Ammon's horn (tissue), 1 donor: ENCODE measurements around the gene PRRT1.
"Not testable (repeated sequence)": the region's sequence is repeated elsewhere in the genome, so short reads cannot be mapped to it uniquely, and the experiment has no call there.

Experiments
- DNase-seq: peaks from one replicate; pipeline ENCODE4 v3.0.0-alpha.2; 2016; ENCODE audit warnings: low spot score

Gene PRRT1

DNA sequence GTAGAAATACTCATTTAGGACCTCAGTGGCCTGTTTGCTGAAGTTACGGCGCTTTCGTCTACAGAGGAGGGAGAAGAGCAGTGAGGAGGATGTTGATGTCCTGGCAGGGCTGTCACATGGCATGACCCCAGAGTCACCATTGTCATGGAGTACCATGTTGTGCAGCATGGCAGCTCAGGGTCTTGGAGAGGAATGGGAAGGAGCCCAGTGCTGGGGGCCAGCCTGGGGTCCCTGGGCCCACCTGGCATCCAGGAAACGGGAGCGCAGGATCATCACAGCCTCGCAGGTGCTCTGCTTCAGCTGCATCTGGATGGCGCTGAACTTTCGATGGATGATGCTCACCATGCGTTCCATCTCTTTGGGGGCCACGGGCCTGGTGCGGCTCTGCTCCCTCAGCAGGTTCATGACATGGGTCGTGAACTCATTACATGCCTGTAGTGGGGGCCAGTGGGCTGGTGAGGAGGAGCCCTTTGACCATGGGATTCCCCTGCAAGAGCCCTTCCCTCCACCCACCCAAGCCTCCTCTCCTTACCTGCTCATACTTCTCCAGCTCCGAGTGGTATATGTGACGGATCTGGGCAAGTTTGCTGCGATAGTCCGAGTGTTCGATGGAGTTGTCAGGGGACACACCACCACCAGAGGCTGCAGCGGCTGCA is 36.1 kb upstream of the PRRT1 start:
- not testable (repeated sequence) for DNase-seq

- no peak for DNase-seq
Observed at GRCh38 chr6:32187009-32187709, 35.4 kb upstream of the PRRT1 start.

GRCh38 chr6:32186151-32186840 is 34.6 kb upstream of the PRRT1 start:
- not testable (repeated sequence) for DNase-seq

- DNase-seq, result not testable (repeated sequence)
Observed at GRCh38 chr6:32185681-32186131, 34.0 kb upstream of the PRRT1 start.

- no peak for DNase-seq
Observed at GRCh38 chr6:32184084-32184640, 32.4 kb upstream of the PRRT1 start, which contains the start of gene AGER. TSS of gene AGER (minus strand) at chr6:32184253. CDS start at chr6:32184222, 31 bp downstream.

DNA sequence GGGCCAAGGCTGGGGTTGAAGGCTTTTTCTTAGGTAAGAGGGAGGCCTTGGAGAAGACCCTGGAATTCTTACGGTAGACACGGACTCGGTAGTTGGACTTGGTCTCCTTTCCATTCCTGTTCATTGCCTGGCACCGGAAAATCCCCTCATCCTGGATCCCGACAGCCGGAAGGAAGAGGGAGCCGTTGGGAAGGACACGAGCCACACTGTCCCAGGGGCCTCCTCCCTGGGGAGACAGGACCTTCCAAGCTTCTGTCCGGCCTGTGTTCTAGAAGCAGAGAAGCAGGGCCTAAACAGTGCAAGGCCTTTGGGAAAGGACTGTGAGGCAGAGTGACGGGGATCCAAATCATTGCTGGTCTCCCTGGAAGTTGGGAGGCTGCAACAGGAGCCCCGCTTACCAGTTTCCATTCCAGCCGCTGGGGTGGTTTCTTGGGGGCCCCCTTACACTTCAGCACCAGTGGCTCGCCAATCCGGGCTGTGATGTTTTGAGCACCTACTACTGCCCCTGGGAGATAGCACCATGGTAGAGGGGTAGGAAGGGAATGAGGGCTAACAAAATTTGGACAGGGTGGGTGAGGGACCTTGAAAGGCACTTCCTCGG is 31.8 kb upstream of the PRRT1 start:
- no peak for DNase-seq

DNA sequence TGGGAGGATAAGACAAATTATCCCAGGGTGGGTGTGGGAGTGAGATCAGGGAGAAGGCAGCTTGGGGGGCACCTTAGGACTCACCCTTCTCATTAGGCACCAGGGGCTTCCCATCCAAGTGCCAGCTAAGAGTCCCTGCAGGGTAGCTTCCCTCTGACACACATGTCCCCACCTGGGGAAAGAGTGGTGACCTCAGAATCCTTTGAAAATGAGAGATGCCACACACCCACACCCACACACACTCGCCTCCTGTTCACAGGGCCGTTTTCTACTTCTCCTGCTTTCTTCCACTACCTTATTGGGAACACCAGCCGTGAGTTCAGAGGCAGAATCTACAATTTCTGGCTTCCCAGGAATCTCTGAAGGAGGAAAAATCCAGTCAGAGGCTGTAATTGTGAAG is 31.3 kb upstream of the PRRT1 start:
- no peak for DNase-seq

DNA sequence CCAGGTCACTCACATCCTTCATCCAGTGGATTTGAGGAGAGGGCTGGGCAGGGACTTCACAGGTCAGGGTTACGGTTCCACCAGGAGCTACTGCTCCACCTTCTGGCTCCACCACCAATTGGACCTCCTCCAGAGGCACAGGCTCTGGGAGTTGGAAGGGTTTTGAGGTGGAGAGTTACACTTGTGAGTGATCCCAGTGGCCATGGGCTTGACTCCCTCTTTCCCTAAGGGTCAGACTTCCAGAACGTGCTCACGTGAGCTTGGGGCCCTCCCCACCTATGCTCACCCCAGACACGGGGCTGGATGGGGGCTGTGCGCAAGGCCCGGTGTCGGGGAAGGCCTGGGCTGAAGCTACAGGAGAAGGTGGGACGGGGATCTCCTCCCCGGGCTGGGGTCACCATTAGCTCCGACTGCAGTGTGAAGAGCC is 30.8 kb upstream of the PRRT1 start:
- DNase-seq, result no peak

GRCh38 chr6:32181915-32182529 is 30.3 kb upstream of the PRRT1 start:
- DNase-seq, result no peak

DNA sequence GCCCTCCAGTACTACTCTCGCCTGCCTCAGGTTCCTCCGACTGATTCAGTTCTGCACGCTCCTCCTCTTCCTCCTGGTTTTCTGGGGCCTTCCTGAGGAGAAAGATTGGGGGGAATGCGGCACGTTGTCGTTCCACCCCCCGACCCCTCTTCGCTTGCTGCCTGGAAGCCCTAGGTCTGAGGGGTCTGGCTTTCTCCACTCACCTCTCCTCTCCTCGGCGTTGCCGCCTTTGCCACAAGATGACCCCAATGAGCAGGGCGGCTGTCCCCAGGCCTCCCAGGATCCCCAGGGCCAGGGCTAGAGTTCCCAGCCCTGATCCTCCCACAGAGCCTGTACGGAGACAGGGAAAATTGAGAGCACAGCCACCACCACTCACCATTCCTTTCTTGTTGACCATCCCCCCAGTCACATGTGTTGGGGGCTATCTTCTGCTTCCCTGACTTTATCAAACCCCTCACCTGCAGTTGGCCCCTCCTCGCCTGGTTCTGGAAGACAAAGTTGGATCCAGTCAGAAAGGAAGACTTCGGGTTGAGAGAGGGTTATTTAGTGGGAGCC is 29.5 kb upstream of the PRRT1 start:
- DNase-seq, result no peak

- no peak for DNase-seq
Observed at GRCh38 chr6:32179766-32180405, 28.1 kb upstream of the PRRT1 start.

DNA sequence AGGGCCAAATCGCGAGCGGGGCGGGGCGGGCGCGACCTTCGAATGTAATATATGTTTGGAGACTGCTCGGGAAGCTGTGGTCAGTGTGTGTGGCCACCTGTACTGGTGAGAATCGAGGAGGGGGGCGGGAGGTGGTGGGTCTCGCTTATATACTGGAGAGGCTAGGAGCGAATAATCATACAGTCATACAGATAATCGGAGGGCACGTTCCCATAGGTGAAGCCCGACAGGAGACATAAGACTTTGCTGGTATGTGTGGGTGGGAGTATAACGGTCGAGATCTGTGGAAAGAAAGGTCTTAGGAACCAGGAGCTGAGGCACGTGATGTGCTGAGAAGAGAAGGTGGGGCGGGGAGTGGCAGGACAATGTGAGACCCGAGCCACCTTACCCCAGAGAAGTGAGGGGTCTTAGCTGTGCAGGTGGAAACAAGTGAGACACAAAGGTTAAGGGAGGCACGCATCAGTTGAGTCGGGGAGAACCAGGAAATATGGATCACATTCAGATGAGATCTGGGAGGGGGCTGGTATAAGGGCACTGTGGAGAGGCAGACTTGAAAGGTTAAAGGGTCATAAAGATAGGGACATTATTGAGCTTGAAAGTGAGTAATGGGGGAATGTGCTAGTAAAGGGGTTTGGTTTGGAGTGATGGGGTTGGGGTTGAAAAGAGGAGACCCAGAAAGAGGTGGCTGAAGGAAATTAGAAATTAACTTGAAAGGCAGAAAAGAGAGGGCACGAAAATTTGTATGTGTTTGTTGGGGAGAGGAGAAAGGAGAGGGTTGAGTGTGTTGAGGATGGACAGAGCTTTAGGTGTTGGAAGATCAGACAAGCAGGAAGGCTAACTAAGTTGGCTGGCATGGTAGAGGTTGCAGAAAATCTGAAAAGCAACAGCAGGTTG is 27.1 kb upstream of the PRRT1 start:
- no peak for DNase-seq

GRCh38 chr6:32177788-32178546 is 26.2 kb upstream of the PRRT1 start, which contains the start of gene RNF5:
TSS of gene RNF5 (plus strand) at chr6:32178405. CDS start at chr6:32178512, 107 bp downstream.
- peak; percentile 100 for DNase-seq

DNA sequence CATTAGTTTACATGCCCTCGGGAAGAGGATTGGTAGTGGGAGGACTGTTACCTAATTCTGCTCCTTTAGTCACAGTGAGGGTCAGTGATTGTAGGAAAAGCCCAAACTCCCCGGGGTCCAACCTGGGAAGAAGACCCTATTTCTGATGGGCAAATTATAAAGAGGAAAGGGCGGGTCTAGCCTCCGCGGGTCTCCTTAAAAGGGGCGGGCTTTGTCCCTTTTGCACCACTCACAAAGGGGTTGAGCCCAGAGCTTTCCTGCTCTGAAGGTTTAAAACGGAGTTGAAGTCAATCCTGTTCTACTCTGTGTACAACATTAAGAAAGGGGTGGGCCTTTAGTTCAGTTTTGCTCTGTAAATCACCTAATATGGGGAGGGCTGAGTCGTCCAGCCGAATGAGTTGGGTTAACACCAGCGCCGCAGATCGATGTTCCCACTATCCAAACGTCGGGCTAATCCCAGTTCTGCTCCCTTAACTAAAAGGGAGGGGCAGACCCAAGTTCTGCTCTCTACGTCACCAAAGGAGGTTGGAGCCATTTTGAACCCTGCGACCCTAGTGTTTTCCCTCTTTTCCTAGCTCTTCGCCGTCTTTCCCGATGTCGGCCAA is 25.5 kb upstream of the PRRT1 start:
- DNase-seq, result no peak

- no peak for DNase-seq
Observed at GRCh38 chr6:32176476-32177182, 24.9 kb upstream of the PRRT1 start.

DNA sequence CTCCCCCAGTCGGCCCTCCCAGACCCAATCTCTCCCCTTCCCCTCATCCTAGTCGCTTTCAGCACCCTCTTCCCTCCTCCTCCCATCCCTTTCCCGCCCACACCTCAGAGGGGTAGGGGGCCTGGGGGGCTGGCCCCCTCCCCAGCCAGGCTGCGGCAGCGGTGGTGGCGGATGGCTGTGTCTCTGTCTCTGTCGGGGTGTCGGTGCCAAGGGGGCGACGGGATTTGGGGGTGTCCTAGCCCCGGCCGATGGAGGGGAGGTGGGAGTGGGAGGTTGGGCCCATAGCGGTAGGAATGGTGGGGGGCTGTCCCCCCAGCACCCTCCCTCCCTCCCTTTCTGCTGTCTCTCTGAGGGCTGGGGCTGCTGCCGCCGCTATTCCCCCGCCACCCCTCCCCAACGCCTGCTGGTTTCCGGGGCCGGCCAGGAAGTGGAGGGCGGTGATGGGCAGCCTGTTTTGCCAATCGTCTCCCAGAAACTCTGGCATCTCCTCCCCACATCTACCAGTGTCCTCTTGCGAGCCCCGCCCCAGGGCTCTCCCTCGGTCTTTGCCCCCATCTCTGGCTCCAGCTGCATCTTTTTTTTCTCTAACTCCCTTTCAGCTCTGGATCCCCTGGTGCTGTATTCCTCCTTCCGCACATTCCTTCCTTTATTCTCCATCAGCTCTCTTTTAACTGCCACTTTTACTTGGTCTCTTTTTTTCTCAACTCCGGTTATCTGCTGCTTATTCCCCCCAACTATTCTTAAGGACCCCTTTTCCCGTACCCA is 24.2 kb upstream of the PRRT1 start, which contains the start of gene AGPAT1:
TSS of gene AGPAT1 (minus strand) at position 374 of the 765 bp plus-strand sequence. CDS start 4,588 bp downstream, outside the sequence.
- peak; percentile 99 for DNase-seq

DNA sequence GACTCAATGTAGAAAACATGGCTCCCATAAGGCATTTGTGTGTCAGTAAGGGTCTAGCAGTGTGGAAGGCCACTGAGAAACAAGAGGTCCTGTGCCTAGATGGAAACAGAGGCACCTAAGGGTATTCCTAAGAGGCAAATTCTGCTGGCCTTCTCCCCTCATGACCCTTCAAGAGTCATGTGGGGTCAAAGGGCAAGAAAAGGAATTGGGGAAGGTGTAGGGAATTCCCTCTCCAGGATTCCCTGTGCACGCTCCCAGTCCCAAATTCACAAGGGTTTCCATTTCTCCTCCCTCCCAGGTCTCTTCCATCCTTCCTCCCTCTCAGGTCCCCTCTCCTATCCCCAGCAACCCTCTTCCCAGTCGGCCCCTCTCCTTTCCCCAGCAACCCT is 23.6 kb upstream of the PRRT1 start:
- no peak for DNase-seq
